Stimulated activated CD4-positive, alpha-beta T cell treated with anti-CD3 and anti-CD28 coated beads, Interleukin-2, amount 100 ng/mL, for 48 hours (primary cell): ENCODE measurements around the gene SND1.
"Not testable (repeated sequence)": the region's sequence is repeated elsewhere in the genome, so short reads cannot be mapped to it uniquely, and the experiment has no call there.

Source experiments
- DNase-seq, 2 donors: peaks; one replicate each; pipeline ENCODE4 v3.0.0-alpha.2; 2020

The SND1 gene

DNA sequence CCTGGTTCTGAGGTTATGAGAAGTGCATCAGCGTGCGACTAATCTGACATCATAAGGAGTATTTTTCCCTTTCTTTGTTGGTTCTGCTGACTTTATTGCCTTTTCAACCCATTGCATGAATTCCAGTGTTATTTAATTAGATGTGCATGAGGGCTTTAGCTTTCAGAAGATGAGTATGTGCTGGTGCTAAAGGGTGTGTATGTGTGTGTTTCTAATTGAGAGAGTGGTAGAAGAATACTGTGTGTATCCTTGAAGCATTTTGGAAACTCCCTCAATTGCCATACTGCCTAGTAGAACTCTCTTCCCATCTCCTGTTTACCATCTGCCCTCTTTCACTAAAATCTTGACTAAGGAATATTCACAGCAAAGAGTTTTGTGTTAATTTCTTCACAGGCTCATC is 158.1 kb downstream of the SND1 start:
- no peak for DNase-seq

DNA sequence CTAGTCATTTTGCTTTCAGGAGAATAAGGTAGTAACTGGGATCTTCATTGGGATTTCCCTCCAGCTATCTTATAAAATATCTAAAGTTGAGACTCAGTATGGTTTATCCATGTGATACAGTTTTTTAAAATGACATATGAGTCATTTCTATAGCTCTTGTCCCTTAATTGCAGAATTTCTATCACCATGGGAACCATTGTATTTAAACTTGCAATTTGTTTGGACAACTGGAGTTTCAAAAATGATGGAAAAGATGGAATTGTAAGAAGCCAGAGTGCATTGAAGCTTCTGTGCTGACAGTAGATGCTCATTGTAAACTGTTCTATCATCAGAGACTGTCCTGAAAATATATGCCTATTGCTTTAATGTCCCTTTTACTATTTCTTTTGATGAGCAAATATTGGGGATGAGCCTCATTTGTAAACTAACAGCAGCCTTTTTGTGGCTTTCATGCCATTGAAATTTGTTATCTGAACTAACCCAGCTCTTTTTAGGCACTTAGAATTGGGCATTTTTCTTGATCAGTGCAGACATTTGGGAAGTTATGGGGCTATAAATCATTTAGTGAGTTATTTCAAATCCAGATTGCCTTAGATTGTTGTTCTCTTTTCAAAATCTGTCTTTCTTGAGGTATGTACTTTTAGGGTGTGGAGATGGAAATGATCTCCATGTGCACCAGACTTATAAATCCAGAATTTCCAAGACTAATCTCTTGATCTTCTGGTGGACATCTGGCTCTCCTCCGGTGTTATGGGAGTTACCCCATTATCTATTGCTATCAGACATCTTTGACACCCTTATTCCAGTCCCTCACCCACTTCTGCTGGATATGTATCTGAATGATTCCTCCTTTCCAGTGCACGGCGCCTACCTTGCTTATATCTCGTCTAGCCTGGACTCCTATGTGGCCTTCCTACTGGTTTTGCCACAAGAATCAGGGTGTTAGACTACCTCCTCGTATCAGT is 159.0 kb downstream of the SND1 start:
- DNase-seq: no peak

DNA sequence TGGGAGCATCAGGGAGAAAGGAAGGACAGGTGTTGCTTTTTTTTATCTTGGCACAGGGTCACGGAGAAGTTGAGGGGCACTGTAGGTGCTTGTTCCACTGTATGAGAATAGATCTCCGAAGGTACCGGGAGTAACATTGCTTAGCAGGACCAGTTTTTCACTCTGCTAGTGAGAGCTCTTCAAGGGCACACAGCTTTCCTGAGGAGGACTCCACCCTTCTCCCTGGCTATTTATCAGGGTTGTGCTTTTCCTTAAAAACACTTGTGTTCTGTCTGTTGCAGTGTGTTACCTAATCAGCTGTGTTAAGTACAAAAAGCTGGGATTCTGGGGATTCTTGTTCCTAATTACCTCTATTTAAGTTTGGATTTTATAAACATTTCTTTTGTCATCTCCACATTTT is 160.5 kb downstream of the SND1 start:
- no peak for DNase-seq

DNA sequence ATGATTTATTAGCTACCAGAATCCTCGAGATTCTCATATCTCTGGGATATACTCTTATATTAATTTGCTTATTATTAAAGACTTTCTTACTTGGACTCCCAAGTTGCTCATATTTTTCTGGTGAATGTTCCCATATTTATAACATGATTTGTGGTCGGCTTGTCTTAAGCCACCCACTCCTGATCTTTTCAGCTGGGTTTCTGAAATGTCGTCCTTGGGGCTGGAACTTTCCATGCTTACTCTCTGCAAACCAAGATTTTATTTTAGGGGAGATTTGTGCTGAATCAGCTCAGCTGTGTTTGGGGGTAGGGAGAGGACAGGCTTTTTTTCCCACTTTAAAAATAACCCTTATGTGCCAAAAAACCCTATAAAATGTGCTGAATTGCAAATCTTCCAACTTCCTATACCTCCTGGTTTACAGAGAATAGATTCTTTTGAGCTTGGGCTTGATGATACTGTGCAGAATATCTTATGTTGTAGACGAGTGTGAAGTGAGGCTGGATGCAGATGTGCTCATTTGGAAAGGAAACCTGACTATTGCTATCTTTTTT is 162.1 kb downstream of the SND1 start:
- DNase-seq: no peak

DNA sequence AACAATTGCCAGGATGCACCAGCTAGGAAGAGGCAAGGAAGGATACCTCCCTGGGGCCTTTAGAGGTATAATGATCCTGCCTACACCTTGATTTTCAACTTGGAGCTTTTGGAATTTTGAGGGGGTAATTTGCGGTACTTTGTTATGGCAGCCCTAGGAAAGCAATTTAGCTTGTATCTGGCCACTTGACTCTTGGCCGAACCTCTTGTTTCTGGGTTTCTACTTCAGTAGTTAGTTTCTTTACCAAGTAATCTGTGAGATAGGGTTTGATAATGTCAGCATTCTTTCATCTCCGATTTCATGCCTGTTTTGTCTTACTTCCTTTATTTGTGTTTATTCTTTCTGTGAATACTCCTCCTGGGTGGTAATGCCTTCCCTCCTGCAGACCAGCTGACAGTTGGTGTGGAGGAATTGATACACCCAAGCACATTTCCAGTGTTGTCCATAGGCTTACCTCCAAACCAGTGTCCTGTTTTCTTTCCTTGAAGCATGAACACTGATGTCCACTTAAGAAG is 163.7 kb downstream of the SND1 start:
- no peak for DNase-seq

DNA sequence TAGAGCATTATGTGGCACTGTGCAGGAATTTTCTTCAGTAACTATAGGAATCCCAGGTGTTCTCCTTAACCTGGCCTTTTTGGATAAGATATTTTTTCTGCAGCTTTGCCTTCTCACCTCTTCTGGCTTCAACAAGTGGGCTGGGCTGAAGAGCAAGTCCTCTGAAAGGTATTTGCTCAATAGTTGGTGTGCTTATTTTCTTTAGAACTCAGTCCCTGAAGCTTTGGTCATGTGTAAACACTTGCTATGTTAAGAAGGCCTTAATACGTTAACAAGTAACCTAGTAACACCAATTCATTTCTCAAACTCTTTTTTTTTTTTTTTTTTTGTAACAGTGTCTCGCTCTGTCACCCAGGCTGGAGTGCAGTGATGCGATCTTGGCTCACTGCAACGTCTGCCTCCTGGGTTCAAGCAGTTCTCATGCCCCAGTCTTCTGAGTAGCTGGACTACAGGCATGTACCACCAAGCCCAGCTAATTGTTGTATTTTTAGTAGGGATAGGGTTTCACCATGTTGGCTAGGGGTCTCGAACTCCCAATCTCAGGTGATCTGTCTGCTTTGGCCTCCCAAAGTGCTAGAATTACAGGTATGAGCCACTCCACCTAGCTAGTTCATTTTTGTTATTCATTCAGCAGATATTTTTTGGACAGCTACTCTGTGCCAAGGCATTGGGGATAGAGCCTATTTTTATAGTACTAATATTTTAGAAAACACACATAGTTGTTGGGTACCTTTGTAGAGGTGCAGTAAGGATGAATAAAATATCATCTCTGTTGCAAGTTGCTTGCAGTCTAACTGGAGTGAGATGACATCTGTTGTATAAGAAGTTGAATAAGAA is 164.6 kb downstream of the SND1 start:
- no peak for DNase-seq

DNA sequence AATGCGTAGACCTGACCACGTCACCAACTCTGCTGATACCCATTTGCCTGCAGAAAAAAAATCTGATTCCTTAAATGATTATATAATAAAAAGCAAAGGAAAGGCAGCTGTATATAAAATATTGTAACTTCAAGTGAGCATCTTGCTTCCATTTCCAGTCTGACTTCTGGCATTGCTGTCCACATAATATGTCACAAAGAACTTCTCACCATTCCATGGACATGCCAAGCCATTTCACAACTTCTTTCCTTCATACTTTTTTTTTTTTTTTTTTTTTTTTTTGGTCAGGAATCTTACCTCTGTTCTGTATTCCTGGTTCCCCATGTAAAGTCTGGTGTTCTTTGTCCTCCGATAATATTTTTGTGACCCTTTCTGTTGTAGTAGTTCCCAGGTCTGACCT is 165.5 kb downstream of the SND1 start:
- DNase-seq: no peak

DNA sequence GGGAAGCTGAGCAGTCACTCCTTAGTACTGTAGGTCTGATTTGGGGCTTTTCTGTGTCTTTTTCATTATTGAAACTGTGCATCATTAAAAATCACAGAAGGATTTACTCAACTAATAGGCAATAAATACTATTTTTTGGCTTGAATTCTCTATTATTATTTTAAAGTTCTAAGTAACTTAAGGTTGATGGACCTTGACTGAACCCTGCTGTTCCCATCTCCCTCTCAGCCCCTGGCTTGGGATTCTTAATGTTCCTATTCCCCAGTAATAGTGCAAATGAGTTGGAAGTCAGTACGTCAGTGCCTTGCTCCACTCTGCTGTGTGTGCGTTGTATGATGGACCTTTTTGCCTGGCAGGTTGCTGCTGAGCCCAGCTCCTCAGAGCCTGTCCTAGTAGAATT is 166.3 kb downstream of the SND1 start:
- no peak for DNase-seq

DNA sequence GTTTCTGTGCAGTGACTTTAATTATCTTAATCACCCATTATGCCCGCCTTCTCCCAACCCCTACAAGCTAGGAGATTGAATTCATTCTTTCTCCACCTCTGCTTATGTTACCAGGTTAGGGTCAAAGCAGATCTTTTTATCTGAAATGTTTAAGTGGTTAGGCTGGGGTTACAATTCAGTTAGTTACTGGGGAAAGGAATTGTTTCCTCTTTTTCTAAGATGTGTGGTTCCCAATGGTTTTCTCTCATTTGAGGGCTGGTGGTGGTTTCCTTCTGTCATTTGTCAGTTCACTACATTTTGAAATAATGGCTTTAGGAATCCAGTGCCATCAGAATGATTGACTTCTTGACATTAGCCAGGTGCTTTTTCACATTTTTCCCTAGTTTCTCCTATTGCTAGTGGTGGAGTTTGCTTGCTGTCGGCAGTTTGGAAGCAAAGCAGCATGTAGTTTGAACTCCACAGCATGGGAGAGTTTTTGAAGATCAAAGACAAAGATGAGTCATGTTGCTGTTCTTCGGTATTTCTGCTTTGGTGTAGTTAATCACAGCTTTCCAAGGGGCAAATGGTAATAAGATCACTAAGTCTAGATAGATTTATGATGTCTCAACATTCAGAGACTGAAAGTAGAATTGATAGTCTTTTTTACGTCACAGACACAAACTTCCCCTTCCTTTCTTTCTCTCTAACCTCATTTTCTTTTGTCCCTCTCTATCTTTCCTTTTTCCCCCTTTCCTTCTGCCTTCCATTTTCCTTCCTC is 168.2 kb downstream of the SND1 start:
- no peak for DNase-seq

DNA sequence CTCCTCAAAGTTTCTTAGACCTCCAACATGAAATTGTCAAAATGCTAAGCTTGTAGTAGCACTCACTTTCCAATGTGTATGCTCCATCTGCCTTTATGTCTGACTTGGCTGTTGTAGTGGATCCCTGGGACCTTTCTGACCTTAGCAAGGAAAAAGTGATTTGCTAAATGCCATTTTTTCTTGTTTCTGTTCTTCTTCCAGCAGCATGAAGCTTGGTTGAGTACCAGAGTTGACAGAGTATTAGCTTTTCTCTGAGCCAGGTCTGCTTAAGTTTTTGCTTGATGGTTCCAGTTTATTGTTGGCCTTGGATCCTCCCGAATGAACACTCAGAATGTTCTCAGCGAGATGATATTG is 168.7 kb downstream of the SND1 start:
- no peak for DNase-seq

DNA sequence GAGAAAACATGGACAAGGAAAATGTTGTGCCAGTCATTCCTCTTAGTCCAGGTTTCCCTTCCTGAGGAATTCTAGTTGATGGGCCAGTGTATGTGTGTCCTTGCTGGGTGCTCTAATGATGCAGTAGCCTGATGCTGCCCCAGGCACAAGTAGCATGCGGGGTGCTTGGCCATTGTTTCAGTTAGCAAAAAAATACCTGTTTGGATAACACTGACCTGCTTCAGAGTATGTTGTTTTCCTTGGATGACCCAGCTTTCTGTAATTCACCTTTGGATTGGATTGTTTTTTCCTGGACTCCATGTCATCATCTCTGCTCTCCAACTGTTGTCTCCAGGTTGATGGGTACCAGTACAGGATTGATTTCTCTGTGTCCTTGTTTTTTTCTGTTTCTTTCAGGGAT is 169.2 kb downstream of the SND1 start:
- DNase-seq: no peak

DNA sequence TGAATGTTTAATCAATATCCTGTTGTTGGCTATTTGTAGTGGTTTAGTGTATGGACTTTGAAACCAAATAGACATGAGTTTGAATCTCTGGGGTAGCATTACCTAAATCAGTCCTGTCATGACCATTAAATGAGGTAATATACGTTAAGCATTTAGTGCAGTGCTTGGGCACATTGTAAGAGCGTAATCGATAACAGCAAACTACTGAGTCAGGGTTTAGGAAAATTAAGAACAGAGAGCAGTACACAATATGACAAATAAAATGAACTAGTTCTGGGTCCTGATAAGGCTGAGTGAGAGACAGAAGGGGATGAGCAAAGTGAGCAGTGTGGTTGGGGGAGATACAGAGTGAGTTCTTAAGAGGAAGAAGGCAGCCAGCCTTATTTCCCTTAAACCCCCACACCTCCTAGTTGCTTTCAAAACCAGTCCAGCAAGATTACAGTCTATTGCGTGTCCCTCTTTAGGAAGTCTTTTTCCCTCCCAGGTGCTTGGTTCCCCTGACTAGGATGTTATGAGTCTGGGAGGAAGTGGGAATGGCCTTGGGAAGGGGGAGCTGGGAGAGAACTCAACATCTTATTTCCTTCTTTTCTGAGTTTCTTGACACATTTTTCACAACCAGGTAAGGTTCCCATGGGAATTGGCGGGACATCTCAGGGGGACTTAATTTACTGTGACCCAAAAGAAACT is 171.0 kb downstream of the SND1 start:
- no peak for DNase-seq

DNA sequence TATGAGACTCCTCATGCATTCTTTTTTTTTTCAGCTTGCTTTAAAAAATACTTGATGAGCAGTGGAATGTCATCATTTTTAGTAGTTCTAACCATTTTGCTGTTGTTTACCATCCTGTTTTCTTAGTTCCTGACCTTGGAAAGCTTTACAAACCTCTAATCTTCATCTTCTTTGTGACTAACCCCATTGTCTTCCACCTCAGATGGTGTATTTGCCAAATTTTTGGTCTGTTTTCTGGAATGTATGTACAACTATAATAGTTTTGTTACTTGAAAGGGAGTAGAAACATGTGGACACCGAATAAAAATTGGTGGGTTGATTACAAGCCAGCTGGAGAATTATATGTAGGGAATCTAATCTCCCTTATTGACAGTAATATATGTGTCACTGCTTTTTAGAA is 172.7 kb downstream of the SND1 start:
- no peak for DNase-seq

DNA sequence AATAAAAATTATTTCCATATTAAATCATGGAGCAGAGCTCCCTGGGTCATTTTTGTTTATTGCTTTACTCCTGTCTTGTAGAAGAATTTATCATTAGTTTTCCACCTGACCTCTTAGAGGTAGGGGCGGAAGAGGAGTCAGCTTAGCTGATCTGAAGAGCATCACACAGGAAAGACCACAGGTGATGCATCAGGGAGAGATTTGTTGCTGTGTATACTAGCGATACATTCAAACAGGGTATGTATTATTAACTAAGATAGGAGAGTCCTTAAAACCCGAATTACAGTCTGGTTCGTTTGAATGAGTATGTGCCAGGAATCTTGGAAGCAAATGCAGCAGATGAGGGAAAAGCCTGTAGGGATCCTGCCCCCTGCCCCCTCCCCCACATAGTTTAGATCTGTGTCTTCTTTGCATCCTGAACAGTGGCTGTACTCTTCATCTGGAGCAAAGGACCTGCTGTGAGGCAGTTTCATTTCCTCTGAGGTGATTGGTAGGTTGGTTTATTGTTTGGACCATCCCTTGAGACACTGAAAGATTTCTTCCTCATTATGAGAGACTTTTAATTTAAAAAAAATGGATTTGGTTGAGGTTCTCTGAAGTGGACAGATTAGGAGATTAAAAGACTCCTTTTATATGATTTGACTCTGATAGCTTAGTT is 177.0 kb downstream of the SND1 start:
- no peak for DNase-seq

DNA sequence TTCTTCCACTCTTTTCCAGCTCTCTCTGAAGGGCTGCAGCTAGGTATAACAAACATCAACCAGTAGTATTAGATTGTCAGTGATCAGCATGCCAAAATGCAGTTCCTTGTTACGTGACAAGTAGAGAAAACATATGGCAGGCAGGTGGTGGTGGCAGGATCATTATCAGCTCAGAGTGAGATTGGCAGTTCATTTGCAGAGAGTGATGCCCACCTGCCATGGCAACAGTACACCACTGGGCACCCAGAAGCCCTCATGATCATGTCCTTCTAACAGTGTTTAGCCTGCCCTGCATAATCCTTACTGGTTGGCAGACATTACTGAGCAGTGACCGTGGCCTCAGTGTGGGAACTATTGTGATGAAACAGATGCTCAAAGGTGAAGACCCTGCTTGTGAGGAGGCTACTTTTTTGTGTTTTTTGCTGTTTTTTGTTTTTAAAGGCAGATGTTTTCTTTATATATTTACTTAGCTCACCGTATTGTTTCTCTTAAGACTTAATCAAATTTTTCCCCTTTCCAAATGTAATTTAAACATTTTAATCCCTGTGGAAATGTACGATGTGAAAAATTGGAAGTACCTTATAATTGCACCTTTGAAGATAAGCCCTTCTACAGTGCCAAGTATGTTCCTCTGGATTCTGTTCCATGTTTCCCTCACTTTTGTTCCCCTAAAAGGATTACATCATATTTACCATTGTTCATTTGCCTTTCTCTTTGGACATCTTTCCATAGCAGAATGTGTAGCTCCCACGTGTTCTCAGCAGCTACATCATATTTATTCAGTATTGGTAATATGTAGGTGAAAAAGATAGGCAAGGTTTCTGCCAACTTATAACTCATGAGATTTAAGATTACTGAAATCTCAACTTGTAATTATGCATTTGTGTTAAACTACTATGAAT is 179.6 kb downstream of the SND1 start:
- no peak for DNase-seq

DNA sequence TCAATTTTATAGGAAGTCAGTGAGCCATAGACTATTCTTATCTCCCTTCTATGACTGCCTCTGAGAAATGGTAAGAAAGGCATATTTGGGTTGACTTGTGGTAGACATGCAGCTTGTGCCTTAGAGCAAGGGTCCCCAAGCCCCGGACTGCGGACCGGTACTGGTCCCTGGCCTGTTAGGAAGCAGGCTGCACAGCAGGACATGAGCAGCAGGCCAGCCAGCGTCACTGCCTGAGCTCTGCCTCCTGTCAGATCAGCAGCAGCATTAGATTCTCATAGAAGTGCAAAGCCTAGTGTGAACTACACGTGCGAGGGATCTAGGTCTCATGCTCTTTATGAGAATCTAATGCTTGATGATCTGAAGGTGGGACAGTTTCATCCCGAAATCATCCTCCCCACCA is 180.6 kb downstream of the SND1 start:
- DNase-seq: no peak

DNA sequence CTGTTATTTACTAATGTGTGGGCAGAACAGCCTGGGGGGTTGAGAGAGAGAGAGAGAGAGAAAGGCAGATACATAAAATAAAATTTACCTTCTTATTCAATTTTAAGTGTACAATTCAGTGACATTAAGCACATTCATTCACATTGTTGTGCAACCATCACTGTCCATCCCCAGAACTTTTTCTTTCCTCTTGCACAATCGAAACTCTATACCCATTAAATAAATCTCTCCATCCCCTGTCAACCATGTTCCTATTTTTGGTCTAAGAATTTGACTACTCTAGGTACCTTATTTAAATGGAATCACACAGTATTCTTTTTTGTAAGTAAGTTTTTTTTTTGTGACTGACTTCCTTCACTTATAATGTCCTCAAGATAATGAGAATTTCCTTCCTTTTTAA is 181.6 kb downstream of the SND1 start:
- DNase-seq: no peak

DNA sequence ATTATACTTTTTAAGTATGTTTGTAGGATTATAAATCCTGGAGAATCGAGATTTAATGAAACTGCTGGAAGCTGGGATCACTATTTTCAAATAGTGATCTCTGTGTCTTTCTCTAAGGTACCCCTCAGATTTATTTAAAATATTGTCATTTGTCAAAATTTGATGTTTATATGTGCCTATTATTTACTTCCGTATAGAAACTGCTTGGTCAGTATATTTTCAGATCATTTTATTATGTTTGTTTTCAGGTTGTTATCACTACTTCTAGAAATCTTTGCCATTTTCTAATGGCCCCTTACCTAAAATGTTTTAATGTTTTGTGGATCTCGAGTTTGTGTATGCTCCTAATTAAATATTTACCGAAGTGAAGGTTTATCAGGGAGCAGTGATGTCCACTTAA is 183.7 kb downstream of the SND1 start:
- no peak for DNase-seq

DNA sequence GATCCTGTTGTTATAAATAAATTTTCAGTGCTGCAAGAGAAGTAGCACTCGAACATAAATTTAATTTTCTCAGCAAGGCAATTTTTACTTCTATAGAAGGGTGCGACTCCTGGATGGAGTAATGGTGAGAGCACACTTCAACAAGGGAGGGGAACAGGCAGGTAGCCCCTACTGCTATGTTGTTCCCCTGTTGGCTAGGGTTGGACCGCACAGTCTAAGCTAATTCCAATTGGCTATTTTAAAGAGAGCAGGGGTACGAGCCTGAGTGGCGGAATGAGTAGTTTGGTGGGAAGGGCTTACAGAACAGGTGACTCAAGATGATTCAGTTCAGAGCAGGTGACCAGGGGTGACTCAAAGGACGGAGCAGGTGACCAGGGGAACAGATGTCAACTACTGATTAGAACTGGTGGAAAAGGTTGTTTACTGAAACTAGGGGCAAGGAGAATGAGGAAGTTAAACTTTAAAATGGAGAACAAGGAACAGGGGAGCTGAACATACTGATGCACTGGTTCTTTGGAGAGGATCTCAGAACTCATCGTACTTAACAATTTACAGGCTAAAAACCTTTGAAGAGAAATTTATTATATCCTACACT is 185.9 kb downstream of the SND1 start:
- not testable (repeated sequence) for DNase-seq

DNA sequence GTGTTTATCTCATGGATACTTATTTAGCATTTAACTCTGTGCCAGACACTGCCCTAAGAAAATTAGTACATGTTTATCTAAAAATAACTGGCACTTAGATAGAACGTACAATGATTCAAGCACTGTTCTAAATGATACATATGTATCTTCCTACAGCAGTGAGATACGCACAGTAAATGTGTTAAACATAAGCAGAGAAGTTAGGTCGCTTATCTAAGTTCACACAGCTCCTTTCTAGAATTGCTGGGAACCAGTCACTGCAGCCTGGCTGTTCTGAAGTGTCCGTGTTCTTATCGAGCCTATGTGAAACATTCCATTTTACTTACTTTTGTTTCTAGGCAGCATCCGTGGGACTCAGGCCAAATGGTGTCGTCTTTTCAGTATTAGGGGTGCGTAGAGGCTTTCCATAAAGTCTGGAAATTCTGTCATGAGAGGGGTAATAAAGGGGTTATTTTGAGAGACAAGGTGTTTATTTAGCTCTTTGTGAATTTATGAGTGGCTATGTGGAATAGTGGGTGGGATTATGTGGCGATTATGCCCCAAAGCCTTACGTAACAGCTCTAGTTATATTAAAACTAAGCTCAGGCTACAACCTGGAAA is 186.9 kb downstream of the SND1 start:
- no peak for DNase-seq
